Measurements from ENCODE around the gene COL25A1.

GRCh38 chr4:108834166-108834834 lies 468.2 kb downstream of the COL25A1 start:
- TF ChIP-seq POLR2A (IDR thresholded peaks at IDR 0.05; ENCODE audit: low read depth, low read length) (no peak), POLR2AphosphoS5 (IDR thresholded peaks at IDR 0.05; ENCODE audit: low read depth, low read length) (no peak), TAF1 (IDR thresholded peaks at IDR 0.05; ENCODE audit: borderline replicate concordance, low read depth, low read length) (no peak)

Measured in GM12892 (cell line).